PC-3 (cell line): Measurements from ENCODE around the gene SMYD3. TPM values are rescaled to one million over a fixed set of nuclear protein-coding genes. Genes with fewer than 3 reads are reported as not detected.

Source experiments
- ATAC-seq: fragments of 200-7000 bp; cut with Tn5 transposase; 2 replicates; pipeline ENCODE4 v1.9.1; 2020; ENCODE audit warnings: mild to moderate bottlenecking, moderate library complexity
- BruUV-seq: library from RNA; stranded (reverse); fragments of 400-500 nt; replicated peaks from 2 replicates; lab custom pipeline; 2021; lab: Mats Ljungman, UMichigan
- CTCF ChIA-PET: fragments of 300-600 bp; sonication (Branson Sonifier 250); formaldehyde crosslinking; loops from one replicate; lab custom pipeline; 2022; ENCODE audit warnings: antibody characterized with exemption; lab: Charles Lee
- POLR2A ChIA-PET: fragments of 300-600 bp; sonication (Branson Sonifier 250); formaldehyde crosslinking; loops from one replicate; lab custom pipeline; 2022; ENCODE audit warnings: antibody characterized with exemption; ENCODE audit not compliant: unreplicated experiment; lab: Charles Lee
- DNase-seq: peaks from one replicate; pipeline ENCODE4 v3.0.0-alpha.2; 2015
- H2AFZ ChIP-seq: fragments of 300-600 bp; sonication (generic); 2 replicates; pipeline ENCODE4 v1.6.0; 2016; ENCODE audit warnings: antibody characterized with exemption, low read length
- H3F3A ChIP-seq: fragments of 300-600 bp; sonication (generic); one replicate; pipeline ENCODE4 v1.6.0; 2017; ENCODE audit warnings: antibody characterized with exemption, low read length, control low read depth, mild to moderate bottlenecking; ENCODE audit not compliant: unreplicated experiment
- H3K27ac ChIP-seq: fragments of 300-600 bp; sonication (generic); 2 replicates; pipeline ENCODE4 v1.5.1; 2016; ENCODE audit warnings: mild to moderate bottlenecking, low read length
- H3K27me3 ChIP-seq: fragments of 300-600 bp; sonication (generic); 2 replicates; pipeline ENCODE4 v1.6.1; 2016; ENCODE audit warnings: low read length, mixed read lengths
- H3K36me3 ChIP-seq: fragments of 300-600 bp; sonication (generic); 2 replicates; pipeline ENCODE4 v1.6.1; 2016; ENCODE audit warnings: low read depth, mixed run types, low read length, mixed read lengths
- H3K4me1 ChIP-seq: fragments of 300-600 bp; sonication (generic); 2 replicates; pipeline ENCODE4 v1.5.1; 2016; ENCODE audit warnings: low read length; ENCODE audit not compliant: insufficient read depth
- H3K4me2 ChIP-seq: fragments of 300-600 bp; sonication (generic); 2 replicates; pipeline ENCODE4 v1.6.0; 2016; ENCODE audit warnings: low read length
- H3K4me3 ChIP-seq: fragments of 300-600 bp; sonication (generic); 2 replicates; pipeline ENCODE4 v1.5.1; 2016; ENCODE audit warnings: mild to moderate bottlenecking, low read length, mixed read lengths
- H3K79me2 ChIP-seq: fragments of 300-600 bp; sonication (generic); 2 replicates; pipeline ENCODE4 v1.6.1; 2017; ENCODE audit warnings: low read length, mixed read lengths
- H3K9ac ChIP-seq: fragments of 300-600 bp; sonication (generic); 2 replicates; pipeline ENCODE4 v1.6.0; 2016; ENCODE audit warnings: mild to moderate bottlenecking, low read length
- H3K9me2 ChIP-seq: fragments of 300-600 bp; sonication (generic); replicated peaks from 2 replicates; pipeline ENCODE4 v1.6.1; 2016; ENCODE audit warnings: mixed run types, low read length, mixed read lengths
- H3K9me3 ChIP-seq: fragments of 300-600 bp; sonication (generic); 2 replicates; pipeline ENCODE4 v1.6.1; 2016; ENCODE audit warnings: low read length, mixed read lengths
- H4K20me1 ChIP-seq: fragments of 300-600 bp; sonication (generic); 2 replicates; pipeline ENCODE4 v1.6.1; 2016; ENCODE audit warnings: low read length, mixed read lengths
- CTCF ChIP-seq: fragments of 300-600 bp; sonication (generic); conservative IDR thresholded peaks from 2 replicates; pipeline ENCODE4 v1.5.1; 2017; ENCODE audit warnings: antibody characterized with exemption, low read depth, mild to moderate bottlenecking, low read length
- EZH2 ChIP-seq: fragments of 300-600 bp; sonication (generic); IDR thresholded peaks from one replicate; pipeline ENCODE4 v1.6.1; 2017; ENCODE audit warnings: antibody characterized with exemption, mild to moderate bottlenecking, low read length; ENCODE audit not compliant: unreplicated experiment
- EZH2phosphoT487 ChIP-seq: fragments of 300-600 bp; sonication (generic); IDR thresholded peaks from 2 replicates; pipeline ENCODE4 v1.6.1; 2018; ENCODE audit warnings: mild to moderate bottlenecking, antibody characterized with exemption, low read length, borderline replicate concordance
- intact Hi-C: fragments of 100-400 bp; cut with micrococcal nuclease; formaldehyde crosslinking; loops from 2 replicates; pipeline ENCODE4 v1.9.0; 2023
- total RNA-seq: library from RNA; depleted of rRNA; stranded (reverse); fragments of >200 nt; gene quantifications from 2 replicates; pipeline ENCODE4 v1.2.3, GENCODE V29; 2014

SMYD3 gene
- total RNA-seq, 1 experiment from 2014 or later, result 33.0 TPM

GRCh38 chr1:246114369-246114768 is 392.7 kb downstream of the SMYD3 start:
- no peaks in the 10 kb centered on the region for H3F3A ChIP-seq
- POLR2A ChIA-PET, result no interaction called here
- H3K27ac ChIP-seq, result no peak overlapping the region
- H3K4me3 ChIP-seq, result no peak overlapping the region
- no TSS peak for BruUV-seq
- H3K4me1 ChIP-seq, result no peaks in the 10 kb centered on the region
- ATAC-seq (no peak), DNase-seq (no peak)
- H3K79me2 ChIP-seq, result no peaks in the 10 kb centered on the region
- CTCF ChIA-PET, result no interaction called here
- H3K4me2 ChIP-seq, result no peak overlapping the region
- H3K9ac ChIP-seq, result no peak overlapping the region
- intact Hi-C loops, result loop anchor here (10.0 kb wide), 1 partner anchor 340 kb away; no protein-coding TSS in a partner anchor
- no peaks in the 10 kb centered on the region for H3K36me3 ChIP-seq
- no peak overlapping the region for H2AFZ ChIP-seq
- no peaks in the 10 kb centered on the region for H3K9me2 ChIP-seq
- no peaks in the 10 kb centered on the region for H3K9me3 ChIP-seq
- TF ChIP-seq EZH2phosphoT487 (no peak), EZH2 (no peak), CTCF (no peak)
- no peaks in the 10 kb centered on the region for H4K20me1 ChIP-seq
- no peaks in the 10 kb centered on the region for H3K27me3 ChIP-seq

GRCh38 chr1:246113555-246114095 is 393.5 kb downstream of the SMYD3 start:
- POLR2A ChIA-PET, result no interaction called here
- Histone ChIP-seq H3K27ac (no peak overlapping the region), H3K27me3 (no peaks in the 10 kb centered on the region), H3K9me3 (no peaks in the 10 kb centered on the region), H3F3A (no peaks in the 10 kb centered on the region), H3K4me3 (no peak overlapping the region), H3K9me2 (no peaks in the 10 kb centered on the region), H3K9ac (no peak overlapping the region), H3K36me3 (no peaks in the 10 kb centered on the region), H2AFZ (no peak overlapping the region), H3K79me2 (no peaks in the 10 kb centered on the region), H3K4me2 (no peak overlapping the region), H3K4me1 (no peaks in the 10 kb centered on the region), H4K20me1 (no peaks in the 10 kb centered on the region)
- no TSS peak for BruUV-seq
- no peak for TF ChIP-seq CTCF
- no peak for TF ChIP-seq EZH2phosphoT487
- no peak for TF ChIP-seq EZH2
- no peak for ATAC-seq
- DNase-seq, result no peak
- intact Hi-C loops, result loop anchor here (10.0 kb wide), 1 partner anchor 341 kb away; no protein-coding TSS in a partner anchor
- CTCF ChIA-PET, result no interaction called here

- Histone ChIP-seq H3K36me3 (no peaks in the 10 kb centered on the region), H3K4me1 (no peaks in the 10 kb centered on the region), H3K27ac (no peak overlapping the region), H3K9me3 (no peaks in the 10 kb centered on the region), H3K4me2 (no peak overlapping the region), H3K9me2 (no peaks in the 10 kb centered on the region), H3K4me3 (no peak overlapping the region), H3F3A (no peaks in the 10 kb centered on the region), H3K9ac (no peak overlapping the region), H3K27me3 (no peaks in the 10 kb centered on the region), H2AFZ (no peak overlapping the region), H4K20me1 (no peaks in the 10 kb centered on the region), H3K79me2 (no peaks in the 10 kb centered on the region)
- ChIA-PET POLR2A (no interaction called here), CTCF (no interaction called here)
- BruUV-seq, result no TSS peak
- DNase-seq (no peak), ATAC-seq (no peak)
- TF ChIP-seq EZH2 (no peak), CTCF (no peak), EZH2phosphoT487 (no peak)
- intact Hi-C loops, result loop anchor here (10.0 kb wide), 1 partner anchor 343 kb away; no protein-coding TSS in a partner anchor
These were observed 395.5 kb downstream of the SMYD3 start for GRCh38 chr1:246111570-246111969.
